ENCODE measurements around the gene RACK1.

DNA sequence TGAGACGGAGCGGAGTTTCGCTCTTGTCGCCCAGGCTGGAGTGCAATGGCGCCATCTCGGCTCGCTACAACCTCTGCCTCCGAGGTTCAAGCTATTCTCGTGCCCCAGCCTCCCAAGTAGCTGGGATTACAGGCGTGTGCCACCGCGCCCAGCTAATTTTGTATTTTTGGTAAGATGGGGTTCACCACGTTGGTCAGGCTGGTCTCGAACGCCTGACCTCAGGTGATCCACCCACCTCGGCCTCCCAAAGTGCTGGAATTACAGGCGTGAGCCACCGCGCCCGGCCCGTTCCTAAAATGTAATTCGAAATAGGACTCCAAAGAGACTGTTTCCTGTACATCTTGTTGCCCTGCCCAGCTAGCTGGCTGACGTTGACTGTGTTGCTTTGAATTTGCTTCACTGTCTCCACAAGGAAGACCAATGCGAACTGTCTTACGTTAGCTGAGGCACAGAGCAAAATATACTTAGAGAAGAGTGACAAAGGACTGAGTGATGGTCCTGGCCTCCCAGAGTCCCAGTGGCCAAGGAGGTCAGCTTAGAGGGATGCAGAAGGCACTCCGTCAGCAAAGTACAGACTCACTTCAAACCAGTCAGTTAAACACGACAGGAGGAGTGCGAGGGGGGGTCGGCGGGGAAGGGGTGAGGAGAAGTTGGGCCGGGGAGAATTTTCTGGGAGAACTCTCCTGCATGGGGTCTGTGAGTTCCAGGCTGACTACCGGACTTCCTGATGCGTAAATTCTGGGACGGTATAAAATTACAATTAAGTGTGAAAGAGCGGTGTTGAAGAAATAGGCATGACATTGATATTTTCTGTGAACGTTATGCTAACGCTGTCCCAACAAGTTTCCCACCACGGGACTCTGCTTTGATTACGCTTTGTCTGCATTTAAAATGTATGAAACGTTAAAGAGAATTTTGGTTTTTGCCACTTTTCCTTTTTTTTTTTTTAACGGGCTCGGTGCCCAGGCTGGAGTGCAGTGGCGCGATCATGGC lies 27.4 kb downstream of the RACK1 start:
- TF ChIP-seq, protein P1, sequence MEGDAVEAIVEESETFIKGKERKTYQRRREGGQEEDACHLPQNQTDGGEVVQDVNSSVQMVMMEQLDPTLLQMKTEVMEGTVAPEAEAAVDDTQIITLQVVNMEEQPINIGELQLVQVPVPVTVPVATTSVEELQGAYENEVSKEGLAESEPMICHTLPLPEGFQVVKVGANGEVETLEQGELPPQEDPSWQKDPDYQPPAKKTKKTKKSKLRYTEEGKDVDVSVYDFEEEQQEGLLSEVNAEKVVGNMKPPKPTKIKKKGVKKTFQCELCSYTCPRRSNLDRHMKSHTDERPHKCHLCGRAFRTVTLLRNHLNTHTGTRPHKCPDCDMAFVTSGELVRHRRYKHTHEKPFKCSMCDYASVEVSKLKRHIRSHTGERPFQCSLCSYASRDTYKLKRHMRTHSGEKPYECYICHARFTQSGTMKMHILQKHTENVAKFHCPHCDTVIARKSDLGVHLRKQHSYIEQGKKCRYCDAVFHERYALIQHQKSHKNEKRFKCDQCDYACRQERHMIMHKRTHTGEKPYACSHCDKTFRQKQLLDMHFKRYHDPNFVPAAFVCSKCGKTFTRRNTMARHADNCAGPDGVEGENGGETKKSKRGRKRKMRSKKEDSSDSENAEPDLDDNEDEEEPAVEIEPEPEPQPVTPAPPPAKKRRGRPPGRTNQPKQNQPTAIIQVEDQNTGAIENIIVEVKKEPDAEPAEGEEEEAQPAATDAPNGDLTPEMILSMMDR (conservative IDR thresholded peaks at IDR 0.05; ENCODE audit: low read length): no peak
- TF ChIP-seq EZH2phosphoT487 (IDR thresholded peaks at IDR 0.05; ENCODE audit: borderline replicate concordance, low read depth, low read length): no peak
